ENCODE measurements around the gene SPPL3. TPM values are rescaled to one million over a fixed set of nuclear protein-coding genes. Genes with fewer than 3 reads are reported as not detected.

SPPL3 gene
- total RNA-seq, 1 experiment from 2014 or later: 39.7 TPM

GRCh38 chr12:120887253-120888043 lies 16.7 kb downstream of the SPPL3 start:
- no peaks in the 10 kb centered on the region for H3K4me1 ChIP-seq (ENCODE audit: control insufficient read depth in 1 of 2, insufficient read depth in 2 of 2, low read length in 2 of 2)
- DNase-seq (ENCODE audit: low read depth, low spot score) (no peak), ATAC-seq (no peak)
- intact Hi-C loops (cut with micrococcal nuclease): no loop called here
- CTCF ChIA-PET: no interaction called here
- H3K9me2 ChIP-seq (ENCODE audit: insufficient read depth): no peaks in the 10 kb centered on the region
- H2AFZ ChIP-seq (ENCODE audit: low read depth, low read length, poor library complexity, severe bottlenecking): no peak overlapping the region
- no peaks in the 10 kb centered on the region for H3K9me3 ChIP-seq (ENCODE audit: control insufficient read depth in 1 of 2, insufficient read depth in 1 of 2, low read depth in 1 of 2, low read length in 2 of 2)
- POLR2A ChIA-PET: no interaction called here
- no peak overlapping the region for H3K27ac ChIP-seq (ENCODE audit: low read depth, low read length)
- H3K4me2 ChIP-seq (ENCODE audit: low read length): no peak overlapping the region
- no peaks in the 10 kb centered on the region for H3K36me3 ChIP-seq (ENCODE audit: control insufficient read depth in 1 of 2, insufficient read depth in 2 of 2, low read length in 2 of 2)
- no peak overlapping the region for H3K9ac ChIP-seq (ENCODE audit: low read length)
- BruUV-seq (replicated peaks): no TSS peak
- RAD21 ChIA-PET (ENCODE audit: low non-redundant PET in 1 of 2, low total read pairs in 2 of 2, uncharacterized antibody in 2 of 2, unreplicated experiment in 2 of 2): no interaction called here
- H3K4me3 ChIP-seq (replicated peaks in 1 of 2; ENCODE audit: low read depth in 1 of 2, low read length in 2 of 2): no peak overlapping the region
- H3K79me2 ChIP-seq (ENCODE audit: insufficient read depth, low read length): peaks cover 75% of the 10 kb centered on the region
- no peaks in the 10 kb centered on the region for H4K20me1 ChIP-seq (ENCODE audit: insufficient read depth)
- TF ChIP-seq FOSL1 (IDR thresholded peaks at IDR 0.05; ENCODE audit: low read depth): no peak
- no peak for TF ChIP-seq RAD21 (IDR thresholded peaks at IDR 0.05; ENCODE audit: low read depth)
- no peak for TF ChIP-seq SIN3A (IDR thresholded peaks at IDR 0.05; ENCODE audit: low read depth)
- TF ChIP-seq, protein P1, sequence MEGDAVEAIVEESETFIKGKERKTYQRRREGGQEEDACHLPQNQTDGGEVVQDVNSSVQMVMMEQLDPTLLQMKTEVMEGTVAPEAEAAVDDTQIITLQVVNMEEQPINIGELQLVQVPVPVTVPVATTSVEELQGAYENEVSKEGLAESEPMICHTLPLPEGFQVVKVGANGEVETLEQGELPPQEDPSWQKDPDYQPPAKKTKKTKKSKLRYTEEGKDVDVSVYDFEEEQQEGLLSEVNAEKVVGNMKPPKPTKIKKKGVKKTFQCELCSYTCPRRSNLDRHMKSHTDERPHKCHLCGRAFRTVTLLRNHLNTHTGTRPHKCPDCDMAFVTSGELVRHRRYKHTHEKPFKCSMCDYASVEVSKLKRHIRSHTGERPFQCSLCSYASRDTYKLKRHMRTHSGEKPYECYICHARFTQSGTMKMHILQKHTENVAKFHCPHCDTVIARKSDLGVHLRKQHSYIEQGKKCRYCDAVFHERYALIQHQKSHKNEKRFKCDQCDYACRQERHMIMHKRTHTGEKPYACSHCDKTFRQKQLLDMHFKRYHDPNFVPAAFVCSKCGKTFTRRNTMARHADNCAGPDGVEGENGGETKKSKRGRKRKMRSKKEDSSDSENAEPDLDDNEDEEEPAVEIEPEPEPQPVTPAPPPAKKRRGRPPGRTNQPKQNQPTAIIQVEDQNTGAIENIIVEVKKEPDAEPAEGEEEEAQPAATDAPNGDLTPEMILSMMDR (IDR thresholded peaks at IDR 0.05 in 2 of 3, conservative IDR thresholded peaks at IDR 0.05 in 1 of 3; ENCODE audit: borderline replicate concordance in 1 of 3, insufficient read depth in 1 of 3, low read depth in 2 of 3, low read length in 2 of 3): no peak
- no peak for TF ChIP-seq POLR2A (IDR thresholded peaks at IDR 0.05; ENCODE audit: borderline replicate concordance, extremely low read depth, insufficient read depth, insufficient read length)
- no peak for TF ChIP-seq EGR1 (IDR thresholded peaks at IDR 0.05; ENCODE audit: low read depth)
- TF ChIP-seq, protein P2, sequence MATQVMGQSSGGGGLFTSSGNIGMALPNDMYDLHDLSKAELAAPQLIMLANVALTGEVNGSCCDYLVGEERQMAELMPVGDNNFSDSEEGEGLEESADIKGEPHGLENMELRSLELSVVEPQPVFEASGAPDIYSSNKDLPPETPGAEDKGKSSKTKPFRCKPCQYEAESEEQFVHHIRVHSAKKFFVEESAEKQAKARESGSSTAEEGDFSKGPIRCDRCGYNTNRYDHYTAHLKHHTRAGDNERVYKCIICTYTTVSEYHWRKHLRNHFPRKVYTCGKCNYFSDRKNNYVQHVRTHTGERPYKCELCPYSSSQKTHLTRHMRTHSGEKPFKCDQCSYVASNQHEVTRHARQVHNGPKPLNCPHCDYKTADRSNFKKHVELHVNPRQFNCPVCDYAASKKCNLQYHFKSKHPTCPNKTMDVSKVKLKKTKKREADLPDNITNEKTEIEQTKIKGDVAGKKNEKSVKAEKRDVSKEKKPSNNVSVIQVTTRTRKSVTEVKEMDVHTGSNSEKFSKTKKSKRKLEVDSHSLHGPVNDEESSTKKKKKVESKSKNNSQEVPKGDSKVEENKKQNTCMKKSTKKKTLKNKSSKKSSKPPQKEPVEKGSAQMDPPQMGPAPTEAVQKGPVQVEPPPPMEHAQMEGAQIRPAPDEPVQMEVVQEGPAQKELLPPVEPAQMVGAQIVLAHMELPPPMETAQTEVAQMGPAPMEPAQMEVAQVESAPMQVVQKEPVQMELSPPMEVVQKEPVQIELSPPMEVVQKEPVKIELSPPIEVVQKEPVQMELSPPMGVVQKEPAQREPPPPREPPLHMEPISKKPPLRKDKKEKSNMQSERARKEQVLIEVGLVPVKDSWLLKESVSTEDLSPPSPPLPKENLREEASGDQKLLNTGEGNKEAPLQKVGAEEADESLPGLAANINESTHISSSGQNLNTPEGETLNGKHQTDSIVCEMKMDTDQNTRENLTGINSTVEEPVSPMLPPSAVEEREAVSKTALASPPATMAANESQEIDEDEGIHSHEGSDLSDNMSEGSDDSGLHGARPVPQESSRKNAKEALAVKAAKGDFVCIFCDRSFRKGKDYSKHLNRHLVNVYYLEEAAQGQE (IDR thresholded peaks at IDR 0.05; ENCODE audit: low read depth): no peak
- TF ChIP-seq YY1 (IDR thresholded peaks at IDR 0.05; ENCODE audit: extremely low read depth, insufficient replicate concordance, low read depth, low read length): no peak
- TF ChIP-seq POLR2AphosphoS5 (IDR thresholded peaks at IDR 0.05; ENCODE audit: low read depth, low read length): no peak
- TF ChIP-seq ZNF274 (IDR thresholded peaks at IDR 0.05; ENCODE audit: low read depth, low read length): no peak
- no peak for TF ChIP-seq CBX3 (IDR thresholded peaks at IDR 0.05; ENCODE audit: low read depth)
- TF ChIP-seq SRF (IDR thresholded peaks at IDR 0.05; ENCODE audit: low read depth): no peak
- no peak for TF ChIP-seq TCF7L2 (IDR thresholded peaks at IDR 0.05; ENCODE audit: borderline replicate concordance, extremely low read depth, insufficient read depth, insufficient read length)
- TF ChIP-seq ZFX (IDR thresholded peaks at IDR 0.05): no peak
- no peak for TF ChIP-seq SP1 (IDR thresholded peaks at IDR 0.05; ENCODE audit: low read depth)
- no peak for TF ChIP-seq EZH2 (IDR thresholded peaks at IDR 0.05)
- no peak for TF ChIP-seq CEBPB (IDR thresholded peaks at IDR 0.05; ENCODE audit: low read depth)
- no peak for TF ChIP-seq JUND (IDR thresholded peaks at IDR 0.05)
- TF ChIP-seq EZH2phosphoT487 (IDR thresholded peaks at IDR 0.05; ENCODE audit: borderline replicate concordance): no peak
- TF ChIP-seq, protein P3, sequence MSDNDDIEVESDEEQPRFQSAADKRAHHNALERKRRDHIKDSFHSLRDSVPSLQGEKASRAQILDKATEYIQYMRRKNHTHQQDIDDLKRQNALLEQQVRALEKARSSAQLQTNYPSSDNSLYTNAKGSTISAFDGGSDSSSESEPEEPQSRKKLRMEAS (IDR thresholded peaks at IDR 0.05): no peak
- no peaks in the 10 kb centered on the region for H3K27me3 ChIP-seq (ENCODE audit: insufficient read depth, low read length)

All from HCT116 (cell line).